HG02840 (cell line): ENCODE measurements around the gene CCSER1.
"Not testable (repeated sequence)": the region's sequence is repeated elsewhere in the genome, so short reads cannot be mapped to it uniquely, and the experiment has no call there.

Experiments used
- ATAC-seq: cut with Tn5 transposase; IDR thresholded peaks from one replicate; pipeline ENCODE4 v1.9.1; 2021; ENCODE audit warnings: mild to moderate bottlenecking, moderate library complexity, moderate number of reproducible peaks; ENCODE audit not compliant: unreplicated experiment, low FRiP score

CCSER1 gene

GRCh38 chr4:90280954-90281353 lies 153.8 kb downstream of the CCSER1 start:
- no peak for ATAC-seq

GRCh38 chr4:90281541-90282355 lies 154.6 kb downstream of the CCSER1 start:
- no peak for ATAC-seq

GRCh38 chr4:90290345-90290744 lies 163.2 kb downstream of the CCSER1 start:
- no peak for ATAC-seq

- ATAC-seq, result no peak
Observed at GRCh38 chr4:90292438-90292837, 165.2 kb downstream of the CCSER1 start.

- no peak for ATAC-seq
Observed at GRCh38 chr4:90293320-90293719, 166.1 kb downstream of the CCSER1 start.

- no peak for ATAC-seq
Observed at GRCh38 chr4:90299373-90299772, 172.2 kb downstream of the CCSER1 start.

- ATAC-seq, result no peak
Observed at GRCh38 chr4:90306810-90307209, 179.6 kb downstream of the CCSER1 start.

- ATAC-seq, result not testable (repeated sequence)
Observed at GRCh38 chr4:90317140-90317539, 189.9 kb downstream of the CCSER1 start.

- ATAC-seq, result no peak
Observed at GRCh38 chr4:90317785-90318184, 190.6 kb downstream of the CCSER1 start.

GRCh38 chr4:90318193-90318592 lies 191.0 kb downstream of the CCSER1 start:
- ATAC-seq, result no peak

GRCh38 chr4:90328558-90328957 lies 201.4 kb downstream of the CCSER1 start:
- ATAC-seq, result no peak

GRCh38 chr4:90330546-90330945 lies 203.4 kb downstream of the CCSER1 start:
- no peak for ATAC-seq

GRCh38 chr4:90345549-90346215 lies 218.5 kb downstream of the CCSER1 start:
- ATAC-seq, result no peak

GRCh38 chr4:90349636-90350035 lies 222.4 kb downstream of the CCSER1 start:
- ATAC-seq, result no peak

- ATAC-seq, result no peak
Observed at GRCh38 chr4:90357117-90357710, 230.0 kb downstream of the CCSER1 start.

GRCh38 chr4:90375081-90375480 lies 247.9 kb downstream of the CCSER1 start:
- ATAC-seq, result no peak

- ATAC-seq, result no peak
Observed at GRCh38 chr4:90393215-90393614, 266.0 kb downstream of the CCSER1 start.

- ATAC-seq, result no peak
Observed at GRCh38 chr4:90403781-90404180, 276.6 kb downstream of the CCSER1 start.

- not testable (repeated sequence) for ATAC-seq
Observed at GRCh38 chr4:90407897-90408296, 280.7 kb downstream of the CCSER1 start.

GRCh38 chr4:90412786-90413185 lies 285.6 kb downstream of the CCSER1 start:
- ATAC-seq, result not testable (repeated sequence)

GRCh38 chr4:90415116-90415515 lies 287.9 kb downstream of the CCSER1 start:
- no peak for ATAC-seq
